ENCODE results near the gene FGF14. TPM values are rescaled to one million over a fixed set of nuclear protein-coding genes. Genes with fewer than 3 reads are reported as not detected.

Gene FGF14
- total RNA-seq, 1 donor from 2014 or later: 2.9 TPM

- DNase-seq: no peak
- TF ChIP-seq CTCF (IDR thresholded peaks at IDR 0.05; ENCODE audit: borderline replicate concordance): no peak
- H3K27me3 ChIP-seq (ENCODE audit: low read depth): peaks cover 5% of the 10 kb centered on the region
- H3K36me3 ChIP-seq: no peaks in the 10 kb centered on the region
- no peaks in the 10 kb centered on the region for H3K4me1 ChIP-seq
- no peaks in the 10 kb centered on the region for H3K9me3 ChIP-seq (replicated peaks)
- H3K4me3 ChIP-seq: no peak overlapping the region
- H3K27ac ChIP-seq (replicated peaks): no peak overlapping the region
- intact Hi-C loops (cut with micrococcal nuclease): no loop called here
Observed at GRCh38 chr13:102240110-102240509, 161.7 kb downstream of the FGF14 start.

- no peak for TF ChIP-seq CTCF (IDR thresholded peaks at IDR 0.05; ENCODE audit: borderline replicate concordance)
Observed at GRCh38 chr13:102237230-102237629, 164.6 kb downstream of the FGF14 start.

GRCh38 chr13:102236830-102237229, 165.0 kb downstream of the FGF14 start:
- Histone ChIP-seq H3K4me1 (no peaks in the 10 kb centered on the region), H3K36me3 (no peaks in the 10 kb centered on the region), H3K27me3 (ENCODE audit: low read depth) (peaks cover 5% of the 10 kb centered on the region), H3K9me3 (replicated peaks) (no peaks in the 10 kb centered on the region), H3K27ac (replicated peaks) (no peak overlapping the region), H3K4me3 (no peak overlapping the region)
- TF ChIP-seq CTCF (IDR thresholded peaks at IDR 0.05; ENCODE audit: borderline replicate concordance): no peak
- DNase-seq: no peak
- intact Hi-C loops (cut with micrococcal nuclease): no loop called here

More at GRCh38 chr13:102237230-102237629, 164.6 kb downstream of the FGF14 start:
- no peak overlapping the region for H3K27ac ChIP-seq (replicated peaks)
- intact Hi-C loops (cut with micrococcal nuclease): no loop called here
- DNase-seq: no peak
- no peaks in the 10 kb centered on the region for H3K9me3 ChIP-seq (replicated peaks)
- H3K4me3 ChIP-seq: no peak overlapping the region
- peaks cover 5% of the 10 kb centered on the region for H3K27me3 ChIP-seq (ENCODE audit: low read depth)
- H3K4me1 ChIP-seq: no peaks in the 10 kb centered on the region
- H3K36me3 ChIP-seq: no peaks in the 10 kb centered on the region

- intact Hi-C loops (cut with micrococcal nuclease): no loop called here
- TF ChIP-seq CTCF (IDR thresholded peaks at IDR 0.05; ENCODE audit: borderline replicate concordance): no peak
- DNase-seq: no peak
Observed at GRCh38 chr13:102236341-102236740, 165.5 kb downstream of the FGF14 start.

GRCh38 chr13:102235689-102236088, 166.2 kb downstream of the FGF14 start:
- intact Hi-C loops (cut with micrococcal nuclease): no loop called here

More at GRCh38 chr13:102236341-102236740, 165.5 kb downstream of the FGF14 start:
- no peaks in the 10 kb centered on the region for H3K36me3 ChIP-seq
- H3K4me1 ChIP-seq: no peaks in the 10 kb centered on the region
- H3K27ac ChIP-seq (replicated peaks): no peak overlapping the region
- no peaks in the 10 kb centered on the region for H3K9me3 ChIP-seq (replicated peaks)
- peaks cover 5% of the 10 kb centered on the region for H3K27me3 ChIP-seq (ENCODE audit: low read depth)
- no peak overlapping the region for H3K4me3 ChIP-seq

More at GRCh38 chr13:102235689-102236088, 166.2 kb downstream of the FGF14 start:
- Histone ChIP-seq H3K27me3 (ENCODE audit: low read depth) (peaks cover 5% of the 10 kb centered on the region), H3K36me3 (no peaks in the 10 kb centered on the region), H3K4me1 (no peaks in the 10 kb centered on the region), H3K4me3 (no peak overlapping the region), H3K9me3 (replicated peaks) (no peaks in the 10 kb centered on the region), H3K27ac (replicated peaks) (no peak overlapping the region)
- no peak for DNase-seq
- TF ChIP-seq CTCF (IDR thresholded peaks at IDR 0.05; ENCODE audit: borderline replicate concordance): no peak
